Stimulated activated effector memory CD8-positive, alpha-beta T cell treated with anti-CD3 and anti-CD28 coated beads, Interleukin-12 subunit alpha, Interleukin-12 subunit beta, amount 100 ng/mL, for 72 hours (primary cell): ENCODE data around the gene SPATA19.
"Not testable (repeated sequence)": the region's sequence is repeated elsewhere in the genome, so short reads cannot be mapped to it uniquely, and the experiment has no call there.

Source experiments
- ATAC-seq: fragments of 150-1000 bp; cut with Tn5 transposase; 2 replicates; pipeline ENCODE4 v1.10.0; 2021
- DNase-seq, 2 donors: peaks; one replicate each; pipeline ENCODE4 v3.0.0; 2021 to 2022; ENCODE audit warnings: low spot score in 2 of 2
- H3K27ac Mint-ChIP-seq: one replicate; pipeline ENCODE4 v1.8.0; 2022; ENCODE audit warnings: mild to moderate bottlenecking, mixed read lengths
- H3K36me3 Mint-ChIP-seq: one replicate; pipeline ENCODE4 v1.8.0; 2022; ENCODE audit warnings: mild to moderate bottlenecking, mixed read lengths
- H3K4me1 Mint-ChIP-seq: one replicate; pipeline ENCODE4 v1.8.0; 2022; ENCODE audit warnings: mixed read lengths
- H3K4me3 Mint-ChIP-seq: one replicate; pipeline ENCODE4 v1.8.0; 2022; ENCODE audit warnings: mild to moderate bottlenecking, mixed read lengths
- H3K9me3 Mint-ChIP-seq: one replicate; pipeline ENCODE4 v1.8.0; 2022; ENCODE audit warnings: mixed read lengths

SPATA19 gene

GRCh38 chr11:133845413-133845812, at the start of gene SPATA19:
TSS of gene SPATA19 (minus strand) at chr11:133845513. CDS start at chr11:133845446, 67 bp downstream.
- no peak for ATAC-seq
- Mint-ChIP-seq H3K4me1 (no peaks in the 10 kb centered on the region), H3K9me3 (peaks cover 5% of the 10 kb centered on the region), H3K36me3 (no peaks in the 10 kb centered on the region), H3K4me3 (no peak within 1 kb of the TSS), H3K27ac (no peak within 1 kb of the TSS)
- DNase-seq, result no peak

DNA sequence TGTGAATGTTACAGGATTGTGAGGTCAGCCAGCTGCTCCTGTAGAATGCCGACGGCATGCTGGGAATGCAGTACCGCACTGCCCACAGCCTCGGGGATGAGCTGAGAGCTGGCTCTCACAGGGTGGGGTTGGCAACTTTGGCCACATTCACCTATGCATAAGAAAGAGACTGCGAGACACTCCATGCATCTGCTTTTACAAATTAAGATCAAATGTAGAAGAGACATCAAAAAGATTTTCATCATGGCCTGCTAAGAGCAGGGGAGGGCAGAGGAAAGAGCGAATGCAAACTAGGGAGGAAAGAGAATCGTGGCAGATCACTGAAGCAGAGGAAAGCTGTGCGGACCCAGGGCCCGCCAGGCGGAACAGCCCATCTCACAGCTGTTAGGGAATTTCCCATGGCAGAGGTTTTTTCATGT, 49.8 kb upstream of the SPATA19 start:
- Mint-ChIP-seq H3K4me1 (peaks cover 10% of the 10 kb centered on the region), H3K27ac (no peak overlapping the region), H3K36me3 (no peaks in the 10 kb centered on the region), H3K9me3 (no peaks in the 10 kb centered on the region), H3K4me3 (no peak overlapping the region)
- no peak for DNase-seq
- ATAC-seq, result no peak

- peaks cover 5% of the 10 kb centered on the region for H3K4me1 Mint-ChIP-seq
- H3K4me3 Mint-ChIP-seq, result no peak overlapping the region
- H3K36me3 Mint-ChIP-seq, result no peaks in the 10 kb centered on the region
- H3K9me3 Mint-ChIP-seq, result no peaks in the 10 kb centered on the region
- ATAC-seq, result no peak
- no peak overlapping the region for H3K27ac Mint-ChIP-seq
- DNase-seq, result no peak
Measured at GRCh38 chr11:133893381-133893780, 48.1 kb upstream of the SPATA19 start.

DNA sequence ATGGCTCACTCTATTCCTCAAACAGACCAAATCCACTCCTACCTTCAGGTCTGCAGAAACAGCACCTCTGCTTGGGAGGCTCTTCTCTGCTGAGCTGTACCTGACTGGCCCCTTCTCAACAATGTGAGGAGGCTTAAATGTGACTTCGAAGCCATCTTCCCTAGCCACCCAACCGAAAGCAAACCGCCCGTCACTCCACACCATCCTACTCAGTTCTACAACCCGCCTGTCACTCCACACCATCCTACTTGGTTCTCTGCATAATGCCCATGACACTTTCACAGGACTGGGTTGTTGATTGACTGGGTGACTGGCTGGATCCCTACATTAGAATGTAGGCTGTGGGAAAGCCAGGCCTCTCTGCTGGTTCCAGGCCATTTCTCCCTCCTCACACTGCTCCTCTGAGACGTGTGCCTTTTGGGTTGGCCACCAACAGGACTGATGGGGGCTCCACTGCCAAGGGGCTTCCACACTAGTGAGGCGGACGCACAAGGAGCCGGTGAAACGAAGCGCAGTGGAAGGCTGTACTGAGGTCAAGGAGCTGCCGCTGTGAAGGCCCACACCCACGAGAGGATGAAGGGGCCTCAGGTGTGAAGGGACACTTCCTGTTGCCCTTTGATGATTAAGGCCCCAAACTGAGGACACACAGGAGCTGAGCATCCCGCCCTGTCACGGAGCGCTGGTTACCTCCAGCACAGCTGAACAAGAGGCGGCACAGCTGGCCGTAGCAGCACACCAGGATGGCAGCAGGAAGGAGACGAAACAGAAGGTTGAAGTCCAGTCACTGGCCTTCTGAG, 47.5 kb upstream of the SPATA19 start:
- H3K9me3 Mint-ChIP-seq, result no peaks in the 10 kb centered on the region

GRCh38 chr11:133892126-133892525, 46.8 kb upstream of the SPATA19 start:
- no peak overlapping the region for H3K4me3 Mint-ChIP-seq
- DNase-seq (peak in 1 of 2 donors; percentile 8), ATAC-seq (no peak)
- no peaks in the 10 kb centered on the region for H3K4me1 Mint-ChIP-seq
- H3K36me3 Mint-ChIP-seq, result no peaks in the 10 kb centered on the region
- no peak overlapping the region for H3K27ac Mint-ChIP-seq
- no peaks in the 10 kb centered on the region for H3K9me3 Mint-ChIP-seq

More for the DNA sequence above, 47.5 kb upstream of the SPATA19 start:
- no peak overlapping the region for H3K4me3 Mint-ChIP-seq
- ATAC-seq (no peak), DNase-seq (peak in 1 of 2 donors; percentile 25)
- H3K4me1 Mint-ChIP-seq, result peaks cover 2% of the 10 kb centered on the region
- H3K36me3 Mint-ChIP-seq, result no peaks in the 10 kb centered on the region
- H3K27ac Mint-ChIP-seq, result no peak overlapping the region

GRCh38 chr11:133889893-133890292, 44.6 kb upstream of the SPATA19 start:
- Mint-ChIP-seq H3K9me3 (no peaks in the 10 kb centered on the region), H3K4me3 (no peak overlapping the region), H3K27ac (no peak overlapping the region), H3K4me1 (no peaks in the 10 kb centered on the region), H3K36me3 (no peaks in the 10 kb centered on the region)
- no peak for ATAC-seq
- peak in 1 of 2 donors; percentile 37 for DNase-seq

GRCh38 chr11:133889188-133889587, 43.9 kb upstream of the SPATA19 start:
- peak in 1 of 2 donors; percentile 22 for DNase-seq
- Mint-ChIP-seq H3K4me3 (no peak overlapping the region), H3K4me1 (no peaks in the 10 kb centered on the region), H3K36me3 (no peaks in the 10 kb centered on the region), H3K27ac (no peak overlapping the region), H3K9me3 (no peaks in the 10 kb centered on the region)
- ATAC-seq, result no peak

DNA sequence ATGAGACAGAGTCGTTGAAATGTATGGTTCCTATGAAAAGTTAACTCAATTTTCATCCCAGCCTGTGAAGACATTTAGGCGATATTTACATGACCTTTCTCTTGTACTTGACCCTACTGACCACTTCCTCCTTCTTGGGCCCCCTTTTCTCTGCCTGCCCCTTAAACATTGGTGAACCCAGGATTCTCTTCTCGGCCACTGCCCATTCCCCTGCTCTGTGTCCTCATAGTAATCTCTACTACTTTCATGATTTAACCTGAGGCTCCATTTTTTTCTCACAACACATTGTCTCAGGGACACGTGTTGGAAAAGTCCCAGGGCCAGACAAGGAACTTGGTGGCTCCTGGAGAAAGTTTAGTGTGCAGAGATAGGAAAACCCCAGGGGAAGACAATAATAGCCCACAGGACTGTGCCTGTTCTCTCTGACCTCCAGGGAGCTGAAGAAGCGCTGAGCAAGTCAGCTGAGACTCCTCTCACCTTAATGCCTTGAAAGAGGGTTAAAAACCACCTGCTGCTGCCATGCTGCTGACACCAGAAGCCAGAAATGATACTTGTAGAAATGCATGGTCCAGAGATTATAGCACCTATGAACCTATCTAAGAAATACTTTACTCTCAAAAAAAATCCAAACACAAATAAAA, 42.5 kb upstream of the SPATA19 start:
- no peak overlapping the region for H3K4me3 Mint-ChIP-seq
- H3K9me3 Mint-ChIP-seq, result peaks cover 3% of the 10 kb centered on the region
- no peak overlapping the region for H3K27ac Mint-ChIP-seq
- H3K4me1 Mint-ChIP-seq, result no peaks in the 10 kb centered on the region
- no peaks in the 10 kb centered on the region for H3K36me3 Mint-ChIP-seq
- DNase-seq, result peak in 1 of 2 donors; percentile 10
- no peak for ATAC-seq

- Mint-ChIP-seq H3K4me3 (no peak overlapping the region), H3K9me3 (peaks cover 3% of the 10 kb centered on the region), H3K4me1 (no peaks in the 10 kb centered on the region), H3K27ac (no peak overlapping the region), H3K36me3 (no peaks in the 10 kb centered on the region)
- ATAC-seq, result no peak
- no peak for DNase-seq
Measured at GRCh38 chr11:133886029-133886428, 40.7 kb upstream of the SPATA19 start.

- H3K9me3 Mint-ChIP-seq, result no peaks in the 10 kb centered on the region
- ATAC-seq, result no peak
Measured at GRCh38 chr11:133872160-133872559, 26.8 kb upstream of the SPATA19 start.

DNA sequence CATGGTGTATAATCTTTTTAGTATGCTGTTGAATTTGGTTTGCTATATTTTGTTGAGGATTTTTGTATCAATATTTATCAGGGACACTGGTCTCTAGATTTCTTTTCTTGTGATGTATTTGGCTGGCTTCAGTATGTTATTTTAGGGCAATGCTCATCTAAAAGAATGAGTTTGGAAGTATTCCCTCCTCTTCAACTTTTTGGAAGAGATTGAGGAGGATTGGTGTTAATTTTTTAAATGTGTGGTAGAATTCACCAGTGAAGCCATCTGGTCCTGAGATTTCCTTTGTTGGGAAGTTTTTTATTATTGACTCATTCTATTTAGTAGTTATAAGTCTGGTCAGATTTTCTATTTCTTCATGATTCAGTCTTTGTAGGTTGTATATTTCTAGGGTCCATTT, 22.1 kb upstream of the SPATA19 start:
- H3K4me3 Mint-ChIP-seq, result no peak overlapping the region
- no peak for DNase-seq
- ATAC-seq, result no peak

More at GRCh38 chr11:133872160-133872559, 26.8 kb upstream of the SPATA19 start:
- no peak overlapping the region for H3K27ac Mint-ChIP-seq
- DNase-seq, result no peak
- no peaks in the 10 kb centered on the region for H3K4me1 Mint-ChIP-seq
- H3K36me3 Mint-ChIP-seq, result no peaks in the 10 kb centered on the region
- no peak overlapping the region for H3K4me3 Mint-ChIP-seq

DNA sequence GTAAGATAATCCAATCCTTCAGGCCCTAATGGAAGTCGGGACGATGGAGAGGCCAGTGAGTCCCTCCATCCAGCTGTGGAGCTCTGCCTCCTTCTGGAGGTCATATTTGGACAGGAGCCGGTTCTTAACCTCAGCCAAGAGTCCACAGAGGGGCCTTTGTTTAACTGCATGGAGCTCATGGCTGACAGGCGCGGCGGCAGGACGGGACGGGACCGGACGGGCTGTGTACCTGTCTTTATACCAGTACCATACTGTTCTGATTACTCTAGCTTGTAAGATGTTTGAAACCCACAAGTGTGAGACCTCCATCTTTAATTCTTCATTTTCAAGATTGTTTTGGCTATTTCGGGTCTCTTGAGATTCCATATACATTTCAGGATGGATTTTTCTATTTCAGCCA, 20.2 kb upstream of the SPATA19 start:
- DNase-seq (no peak), ATAC-seq (no peak)
- Mint-ChIP-seq H3K4me3 (no peak overlapping the region), H3K4me1 (no peaks in the 10 kb centered on the region), H3K27ac (no peak overlapping the region), H3K9me3 (no peaks in the 10 kb centered on the region), H3K36me3 (no peaks in the 10 kb centered on the region)

More for the DNA sequence above, 22.1 kb upstream of the SPATA19 start:
- Mint-ChIP-seq H3K4me1 (no peaks in the 10 kb centered on the region), H3K27ac (no peak overlapping the region), H3K9me3 (no peaks in the 10 kb centered on the region), H3K36me3 (no peaks in the 10 kb centered on the region)

DNA sequence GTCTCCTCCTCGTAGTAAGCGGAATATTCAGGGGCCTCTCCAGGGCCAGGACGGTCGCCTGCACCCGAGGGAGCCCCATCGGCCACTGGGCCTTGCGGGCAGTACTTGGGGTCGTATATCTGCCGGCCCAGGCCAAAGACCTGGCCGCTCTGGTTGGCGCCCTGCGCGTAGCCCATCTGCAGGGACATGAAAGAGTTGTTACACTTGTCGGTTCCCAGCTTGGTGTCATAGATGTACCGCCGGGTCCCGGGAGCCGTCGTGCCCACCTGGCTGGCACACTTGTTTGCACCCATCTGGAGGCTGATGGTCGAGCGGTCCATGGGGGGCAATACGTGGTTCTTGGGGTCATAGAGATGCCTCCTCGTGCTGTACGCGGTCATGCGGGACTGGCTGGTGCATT, 19.4 kb upstream of the SPATA19 start:
- Mint-ChIP-seq H3K9me3 (no peaks in the 10 kb centered on the region), H3K36me3 (no peaks in the 10 kb centered on the region), H3K4me3 (no peak overlapping the region), H3K4me1 (no peaks in the 10 kb centered on the region), H3K27ac (no peak overlapping the region)
- DNase-seq, result no peak
- peak; percentile 21 for ATAC-seq

GRCh38 chr11:133860151-133860550, 14.8 kb upstream of the SPATA19 start:
- no peaks in the 10 kb centered on the region for H3K9me3 Mint-ChIP-seq
- H3K4me1 Mint-ChIP-seq, result no peaks in the 10 kb centered on the region
- DNase-seq (no peak), ATAC-seq (no peak)
- H3K27ac Mint-ChIP-seq, result no peak overlapping the region
- H3K36me3 Mint-ChIP-seq, result no peaks in the 10 kb centered on the region
- no peak overlapping the region for H3K4me3 Mint-ChIP-seq

DNA sequence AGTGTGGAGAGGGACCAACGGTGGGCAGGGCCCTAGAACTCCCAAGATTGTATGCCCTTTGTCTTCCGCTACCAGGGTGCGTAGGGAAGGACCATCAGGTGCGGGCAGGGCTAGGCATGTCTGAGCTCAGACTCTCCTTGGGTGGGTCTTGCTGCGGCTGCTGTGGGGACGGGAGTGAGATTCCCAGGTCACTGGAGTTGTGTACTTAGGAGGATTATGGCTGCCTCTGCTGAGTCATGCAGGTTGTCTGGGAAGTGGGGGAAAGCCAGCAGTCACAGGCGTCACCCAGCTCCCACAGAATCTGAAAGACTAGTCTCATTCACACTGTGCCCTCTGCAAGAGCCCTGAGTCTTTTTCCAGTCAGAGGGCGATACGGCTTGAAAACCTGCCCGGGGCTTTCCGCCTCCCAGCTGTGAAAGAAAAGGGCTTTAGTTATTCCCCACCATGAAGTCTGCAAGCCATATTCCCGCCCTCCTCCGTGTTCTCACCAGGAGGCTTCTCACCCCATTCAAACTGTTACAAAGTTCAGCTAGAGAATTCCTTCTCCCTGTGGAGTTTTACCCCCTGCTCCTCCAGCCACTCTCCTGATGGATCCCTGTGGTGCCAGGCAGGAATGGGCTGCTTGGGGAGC, 9.1 kb upstream of the SPATA19 start:
- not testable (repeated sequence) for ATAC-seq, H3K4me3 Mint-ChIP-seq, DNase-seq, H3K36me3 Mint-ChIP-seq, H3K9me3 Mint-ChIP-seq, H3K4me1 Mint-ChIP-seq, H3K27ac Mint-ChIP-seq

DNA sequence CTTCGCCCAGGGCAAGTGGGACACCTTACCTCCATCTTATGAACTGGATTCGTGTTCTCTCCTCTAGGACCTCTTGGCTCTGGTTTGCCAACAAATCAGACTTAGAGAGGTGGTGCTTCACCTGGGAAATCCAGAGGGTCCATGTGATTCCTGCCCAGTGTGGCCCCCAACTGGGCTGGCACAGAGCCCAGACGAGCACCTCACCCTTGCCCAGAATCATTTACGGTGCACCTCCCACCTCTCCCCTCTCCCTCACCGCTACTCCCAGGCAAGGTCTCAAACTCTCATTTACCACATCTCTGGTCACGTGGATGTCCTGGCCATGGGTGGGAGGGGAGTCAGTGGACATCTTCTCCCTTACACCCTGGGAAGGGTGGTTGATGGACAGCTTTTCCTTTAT, 1.1 kb downstream of the SPATA19 start:
- H3K9me3 Mint-ChIP-seq, result peaks cover 5% of the 10 kb centered on the region
- H3K36me3 Mint-ChIP-seq, result no peaks in the 10 kb centered on the region
- H3K4me1 Mint-ChIP-seq, result no peaks in the 10 kb centered on the region
- no peak for ATAC-seq
- no peak for DNase-seq
- no peak overlapping the region for H3K27ac Mint-ChIP-seq
- H3K4me3 Mint-ChIP-seq, result no peak overlapping the region
